GM18502 (cell line): ENCODE results near the gene REXO1.
"Not testable (repeated sequence)": the region's sequence is repeated elsewhere in the genome, so short reads cannot be mapped to it uniquely, and the experiment has no call there.

Source experiments
- ATAC-seq: cut with Tn5 transposase; IDR thresholded peaks from one replicate; pipeline ENCODE4 v1.9.1; 2021; ENCODE audit warnings: mild to moderate bottlenecking; ENCODE audit not compliant: unreplicated experiment, poor library complexity

The REXO1 gene

DNA sequence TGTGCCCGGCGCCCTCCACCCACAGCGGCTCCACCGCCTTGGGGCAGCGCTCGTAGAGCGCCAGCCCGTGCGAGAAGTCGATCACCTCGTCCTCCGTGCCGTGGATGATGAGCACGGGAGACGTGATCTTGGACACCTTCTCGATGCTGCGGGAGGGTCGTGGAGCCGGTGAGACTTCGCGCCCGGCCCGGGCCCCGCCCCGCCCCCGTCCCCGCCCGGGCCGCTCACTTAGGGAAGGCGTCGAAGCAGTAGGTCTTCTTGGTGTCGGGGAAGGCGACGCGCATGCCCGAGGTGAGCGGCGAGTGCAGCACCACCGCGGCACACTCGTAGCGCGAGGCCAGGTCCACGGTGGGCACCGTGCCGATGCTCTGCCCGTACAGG, 29.0 kb upstream of the REXO1 start:
- ATAC-seq: not testable (repeated sequence)

DNA sequence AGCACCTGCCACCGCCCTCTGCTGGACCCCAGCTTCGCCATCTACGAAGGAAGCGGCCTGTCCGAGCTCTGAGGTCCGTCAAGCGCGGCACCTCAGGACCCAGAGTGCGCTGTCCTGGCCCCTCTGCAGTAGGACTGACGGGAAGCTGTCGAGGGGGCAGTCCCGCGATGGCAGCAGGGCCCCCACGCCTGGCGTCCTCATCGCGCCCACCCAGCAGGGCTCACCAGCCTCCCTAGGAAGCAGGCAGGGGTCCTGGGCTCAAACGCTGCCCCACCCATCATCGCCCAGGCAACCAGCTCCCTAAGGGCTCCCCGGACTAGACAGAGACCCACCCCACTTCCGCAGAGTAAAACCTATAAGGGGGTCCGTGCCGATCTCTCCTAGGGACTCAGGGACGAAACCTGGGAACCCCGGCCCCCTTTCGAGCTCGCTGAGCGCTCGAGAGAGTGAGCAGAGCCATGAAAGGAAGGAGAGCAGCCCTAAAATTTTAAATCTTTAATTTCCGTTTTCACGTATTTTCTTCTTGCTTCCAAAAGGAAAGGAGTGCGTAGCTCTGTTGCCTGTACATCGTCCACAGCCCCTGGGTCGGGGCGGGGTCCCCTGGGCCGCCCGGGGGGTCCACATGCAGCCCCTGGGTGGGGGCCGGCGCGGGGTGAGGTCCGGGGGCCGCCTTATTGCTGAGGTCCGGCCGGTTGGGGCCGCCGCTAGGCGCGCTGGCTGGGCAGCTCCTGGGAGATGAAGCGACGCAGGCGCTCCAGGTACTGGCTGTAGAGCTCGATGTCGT, 28.4 kb upstream of the REXO1 start:
- peak; percentile 17 for ATAC-seq

DNA sequence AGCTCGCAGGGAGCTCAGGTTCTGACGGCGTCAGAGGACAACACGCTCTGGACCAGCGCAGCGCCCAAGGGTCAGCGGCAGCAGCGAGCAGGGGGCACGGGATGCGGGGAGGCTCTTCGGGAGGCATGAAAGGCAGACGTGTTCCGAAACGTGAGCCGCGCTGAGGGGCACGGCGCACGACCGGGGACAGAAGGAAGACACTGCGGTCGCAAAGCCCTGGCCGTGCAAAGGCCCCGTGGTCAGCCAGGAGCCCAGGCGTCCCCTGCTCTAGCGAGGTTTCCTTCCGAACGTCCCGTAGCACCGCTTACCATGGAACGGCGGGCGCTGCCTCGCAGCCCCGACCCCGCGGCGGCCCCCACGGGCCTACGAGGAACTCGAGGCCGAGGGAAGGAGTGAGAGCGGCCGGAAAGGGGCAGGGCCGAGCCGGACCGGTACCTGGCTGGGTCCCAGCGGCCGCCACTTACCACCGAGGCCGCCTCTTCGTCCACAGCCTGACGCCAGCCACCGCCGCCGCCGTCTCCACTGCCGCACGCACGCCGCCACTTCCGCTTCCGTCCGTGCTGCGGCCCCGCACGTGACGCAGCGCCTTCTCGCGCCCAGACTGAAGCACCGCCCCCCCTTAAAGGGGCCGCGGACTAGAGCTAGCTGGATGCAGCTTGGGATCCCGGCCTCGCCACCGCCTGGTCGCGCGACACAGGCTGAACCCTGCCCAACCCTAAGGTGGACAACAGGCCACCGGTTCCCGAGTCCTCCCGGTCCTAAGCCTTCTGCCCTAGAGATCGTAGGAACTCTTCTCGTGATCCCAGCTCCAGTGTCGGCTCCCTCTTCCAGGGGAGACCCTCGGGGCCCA, 27.6 kb upstream of the REXO1 start:
- ATAC-seq: peak; percentile 79

DNA sequence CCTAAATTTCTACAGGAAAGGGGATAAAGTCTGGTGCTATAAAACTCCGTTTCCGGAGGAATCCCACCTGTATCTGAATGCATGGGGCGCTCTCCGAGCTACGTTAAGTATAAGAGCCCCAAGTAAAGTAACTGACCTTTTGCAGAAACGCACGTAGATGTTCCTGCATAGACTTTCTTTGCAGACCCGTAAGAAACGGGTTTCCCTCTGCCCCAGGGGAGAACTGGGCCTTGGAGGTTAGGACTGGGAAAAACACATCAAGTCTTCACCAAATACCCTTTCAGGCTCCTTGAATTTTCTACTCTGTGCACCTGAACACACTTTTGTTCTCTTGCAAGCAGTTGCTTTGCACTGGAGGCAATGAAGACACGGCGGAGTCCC, 27.0 kb upstream of the REXO1 start:
- not testable (repeated sequence) for ATAC-seq

DNA sequence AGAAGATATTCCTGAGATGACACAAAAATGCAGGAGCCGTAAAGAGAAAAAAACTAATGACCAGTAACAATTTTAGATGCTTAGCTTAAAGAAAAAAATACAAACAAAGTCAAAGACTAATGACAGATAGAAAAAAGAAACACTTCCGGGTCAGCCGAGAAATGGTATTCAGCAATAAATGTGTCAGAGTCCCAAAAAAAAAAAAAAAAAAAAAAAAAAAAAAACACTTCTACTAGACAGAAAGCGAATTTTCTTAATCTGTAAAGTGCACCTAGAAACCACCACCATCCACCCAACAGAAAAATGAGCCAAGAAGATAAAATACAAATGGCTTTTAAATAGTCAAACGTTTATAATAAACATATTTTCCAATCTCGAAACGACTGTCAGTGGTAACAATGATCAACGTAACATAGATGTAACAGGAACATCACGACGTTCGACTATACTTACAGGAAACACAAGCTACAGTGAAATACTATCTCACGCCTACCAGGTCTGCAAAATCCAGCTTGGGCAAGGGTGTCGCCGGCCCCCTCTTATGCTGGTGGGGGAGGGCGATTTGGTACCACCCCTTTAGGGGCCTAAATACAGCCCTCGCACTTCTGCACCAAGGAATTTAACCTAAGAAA, 26.4 kb upstream of the REXO1 start:
- no peak for ATAC-seq

DNA sequence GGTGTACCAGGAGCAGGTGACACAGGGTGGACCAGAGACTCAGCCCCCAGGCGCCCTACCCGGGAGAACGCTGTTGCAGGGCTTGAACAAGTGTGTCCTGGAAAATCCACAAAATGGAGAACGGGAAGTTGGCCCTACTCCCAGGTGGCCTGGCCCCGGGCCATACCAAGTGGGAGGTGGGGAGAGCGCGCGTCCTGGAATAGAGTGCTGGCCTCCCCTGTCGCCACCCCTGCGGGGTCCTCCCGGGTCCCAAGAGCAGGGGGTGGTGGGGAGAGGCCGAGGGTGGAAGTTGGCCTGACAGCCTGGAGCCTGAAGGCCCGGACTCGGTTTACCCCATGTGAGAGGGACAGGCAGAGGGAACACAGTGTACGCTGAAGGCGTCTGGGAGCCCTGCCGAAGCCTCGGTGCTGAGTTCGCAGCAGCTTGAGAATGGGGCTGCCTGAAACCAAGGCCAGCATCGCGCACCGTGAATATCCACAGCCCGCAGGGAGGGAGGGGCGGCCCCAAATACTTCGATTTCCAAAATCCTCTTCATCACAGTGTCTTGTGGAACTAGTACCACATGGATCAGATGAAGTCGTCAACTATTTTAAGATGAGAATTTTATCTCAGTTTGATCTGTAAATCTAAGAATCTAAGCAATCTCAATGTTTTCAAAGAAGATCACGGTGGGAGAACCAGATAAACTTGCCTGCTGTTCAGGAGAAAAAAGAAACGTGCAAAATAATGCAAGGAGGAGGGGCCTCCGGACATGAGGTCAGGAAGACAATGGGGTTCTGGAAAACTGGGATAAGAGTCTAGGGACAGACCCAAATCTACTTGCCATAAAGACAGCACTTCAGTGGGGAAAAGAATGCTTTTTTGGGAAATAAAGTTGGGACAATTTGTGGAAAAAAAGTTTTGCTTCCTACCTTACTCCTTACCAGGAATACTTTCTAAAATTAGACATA, 25.5 kb upstream of the REXO1 start:
- ATAC-seq: no peak

DNA sequence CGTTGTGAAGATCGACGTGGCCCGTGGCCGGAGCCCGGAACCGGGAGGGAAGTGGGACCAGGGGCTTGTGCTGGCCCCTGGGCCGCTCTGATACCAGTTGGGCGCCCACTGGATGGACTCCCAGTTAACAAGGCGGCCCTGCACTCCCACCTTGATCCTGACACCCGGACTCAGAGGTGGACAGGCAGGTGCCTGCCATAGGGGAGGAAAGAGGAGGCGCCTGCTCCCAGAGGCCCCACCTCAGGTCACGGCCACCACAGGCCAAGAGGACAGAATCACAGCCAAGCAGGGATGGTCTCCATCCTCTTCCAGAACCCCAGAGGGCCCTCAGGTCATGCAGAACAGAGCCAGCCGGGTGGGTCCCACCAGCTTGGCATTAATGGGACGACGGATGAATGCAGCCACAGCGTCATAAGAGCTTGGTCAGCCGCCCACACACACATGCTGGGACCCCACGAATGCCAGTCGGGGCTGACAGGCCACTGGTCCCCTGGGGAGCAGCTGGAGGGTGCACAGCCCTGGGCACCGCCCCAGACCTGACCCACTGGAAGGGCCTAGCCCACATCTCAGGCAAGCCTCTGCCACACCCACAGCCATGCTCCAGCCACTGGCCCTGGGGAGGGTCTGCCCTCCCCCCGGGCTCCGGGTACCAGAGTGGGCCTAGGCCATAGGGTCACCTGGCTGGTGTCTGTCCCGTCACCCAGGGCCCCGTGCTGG, 24.7 kb upstream of the REXO1 start:
- no peak for ATAC-seq

DNA sequence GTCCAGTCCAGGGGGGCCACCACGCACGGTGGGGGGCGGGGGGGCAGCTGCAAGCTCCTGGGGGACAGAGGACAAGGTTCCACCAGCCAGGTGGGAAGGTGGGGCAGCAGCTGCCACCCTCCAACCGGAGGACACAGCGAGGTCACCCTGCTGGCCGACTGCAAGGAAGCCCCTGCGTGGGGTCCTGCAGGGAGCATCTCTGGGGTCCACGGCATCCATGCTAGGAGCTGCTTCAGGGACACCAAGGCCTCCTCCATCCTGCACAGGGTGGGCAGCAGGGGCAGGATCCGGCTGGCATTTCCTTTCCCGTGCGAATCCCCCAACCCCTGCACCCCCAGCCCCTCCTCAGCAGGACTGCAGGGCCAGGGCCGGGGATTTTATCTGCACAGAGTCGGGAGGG, 23.3 kb upstream of the REXO1 start:
- ATAC-seq: no peak

DNA sequence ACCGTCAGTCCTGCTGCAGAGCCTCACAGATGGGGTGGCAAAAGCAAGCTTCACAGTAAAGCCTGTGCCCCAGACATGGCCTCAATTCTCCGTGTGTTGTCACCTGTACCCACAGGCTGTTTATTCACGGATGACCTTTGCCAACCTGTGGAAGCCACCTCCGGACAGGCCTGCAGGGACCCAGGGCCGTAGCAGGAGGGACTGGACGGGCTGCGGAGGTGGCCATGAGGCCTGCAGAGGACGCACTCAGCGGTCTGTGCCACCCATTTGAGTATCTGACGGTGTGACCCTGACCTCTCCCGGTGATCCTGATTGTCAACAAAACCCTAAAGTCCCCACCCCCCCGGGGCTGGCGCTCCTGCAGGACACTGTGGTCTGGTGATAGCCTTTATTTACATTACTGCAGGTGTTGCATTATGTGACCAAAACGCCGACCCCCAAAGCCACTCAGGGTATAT, 22.9 kb upstream of the REXO1 start:
- no peak for ATAC-seq

DNA sequence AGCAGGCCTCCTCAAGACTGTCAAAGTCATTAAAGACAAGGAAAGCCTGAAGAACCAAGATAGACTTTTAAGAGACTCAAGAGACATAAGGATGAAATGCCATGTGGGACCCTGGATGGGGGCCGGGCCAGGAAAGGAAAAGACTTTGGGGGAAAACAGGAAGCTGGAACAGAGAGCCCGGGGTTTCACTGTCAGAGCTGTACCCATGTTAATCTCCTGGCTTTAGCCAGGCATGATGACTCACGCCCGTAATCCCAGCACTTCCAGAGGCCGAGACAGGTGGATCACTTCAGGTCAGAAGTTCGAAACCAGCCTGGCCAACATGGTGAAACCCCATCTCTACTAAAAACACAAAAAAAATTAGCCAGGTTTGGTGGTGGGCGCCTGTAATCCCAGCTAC, 20.7 kb upstream of the REXO1 start:
- no peak for ATAC-seq

DNA sequence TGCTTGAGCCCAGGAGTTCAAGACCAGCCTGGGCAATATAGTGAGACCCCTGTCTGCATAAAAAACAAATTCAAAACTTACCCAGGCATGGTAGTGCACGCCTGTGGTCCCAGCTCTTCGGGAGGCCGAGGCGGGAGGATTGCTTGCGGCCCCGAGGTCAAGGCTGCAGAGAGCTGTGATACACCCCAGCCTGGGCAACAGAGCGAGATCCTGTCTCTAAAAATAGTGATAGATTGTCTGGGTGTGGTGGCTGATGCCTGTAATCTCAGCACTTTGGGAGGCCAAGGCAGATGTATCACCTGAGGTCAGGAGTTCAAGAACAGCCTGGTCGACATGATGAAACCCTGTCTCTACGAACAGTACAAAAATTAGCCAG, 19.1 kb upstream of the REXO1 start:
- ATAC-seq: no peak

DNA sequence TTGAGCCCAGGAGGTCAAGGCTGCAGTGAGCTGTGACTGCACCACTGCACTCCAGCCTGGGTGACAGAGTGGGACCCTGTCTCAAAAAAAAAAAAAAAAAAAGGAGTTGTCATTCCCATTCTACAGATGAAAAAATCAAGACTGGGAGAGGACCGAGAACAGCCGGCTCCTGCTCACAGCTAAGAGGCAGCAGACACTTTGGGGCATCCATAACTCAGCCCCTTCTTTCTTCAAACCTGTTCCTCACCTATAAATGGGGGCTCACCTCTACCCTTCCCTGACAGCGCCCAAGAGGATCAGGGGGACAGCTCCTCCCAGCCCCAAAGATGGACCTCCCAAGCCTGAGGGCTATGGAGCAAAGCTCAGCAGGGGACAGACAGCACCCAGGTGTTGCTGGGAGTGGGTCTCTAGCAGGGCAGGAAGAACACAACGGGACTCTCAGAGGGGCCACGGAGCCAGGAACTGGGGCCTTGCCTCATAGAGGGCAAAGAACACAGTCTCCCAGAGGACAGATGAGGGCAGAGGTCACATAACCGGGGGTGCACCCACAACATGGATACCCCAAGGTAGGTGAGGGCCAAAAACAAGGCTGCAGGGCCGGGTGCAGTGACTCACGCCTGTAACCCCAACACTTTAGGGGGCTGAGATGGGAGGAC, 18.5 kb upstream of the REXO1 start:
- ATAC-seq: no peak

DNA sequence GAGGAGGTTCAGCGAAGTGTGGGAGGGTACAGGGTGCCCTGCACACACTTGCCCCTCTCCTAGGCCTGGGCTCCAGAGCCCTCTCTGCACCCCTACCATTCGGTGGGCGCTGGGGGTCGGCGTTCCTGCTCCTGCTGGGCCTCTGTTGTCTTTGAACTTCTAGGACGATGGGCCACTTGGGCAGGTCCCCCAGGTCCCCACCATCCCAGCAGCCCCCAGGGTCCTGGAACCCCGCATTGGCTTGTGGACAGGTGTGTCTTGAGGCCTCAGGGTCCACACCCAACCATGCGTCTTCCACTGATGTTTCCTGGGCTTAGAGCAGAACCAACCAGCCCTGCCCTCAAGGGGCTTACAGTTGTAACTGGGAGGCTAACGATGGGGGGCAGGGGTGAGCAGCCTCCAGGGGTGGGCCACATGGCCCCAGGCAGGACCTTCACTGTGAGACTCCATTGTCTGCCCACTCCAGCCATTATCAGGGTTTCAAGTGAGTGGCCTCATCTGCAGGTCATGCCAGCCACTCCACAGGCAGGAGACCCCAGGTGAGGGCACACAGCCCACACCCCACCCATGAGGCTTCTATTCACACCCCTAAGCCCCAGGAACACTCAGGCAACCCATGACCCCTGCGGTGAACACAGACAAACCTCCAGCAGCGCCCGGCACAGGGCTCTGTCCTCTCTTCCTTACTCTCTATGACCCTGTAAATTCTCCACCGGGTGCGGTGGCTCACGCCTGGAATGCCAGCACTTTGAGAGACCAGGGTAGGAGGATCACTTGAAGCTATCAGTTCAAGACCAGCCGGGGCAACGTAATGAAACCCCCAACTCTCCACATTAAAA, 17.1 kb upstream of the REXO1 start:
- no peak for ATAC-seq

DNA sequence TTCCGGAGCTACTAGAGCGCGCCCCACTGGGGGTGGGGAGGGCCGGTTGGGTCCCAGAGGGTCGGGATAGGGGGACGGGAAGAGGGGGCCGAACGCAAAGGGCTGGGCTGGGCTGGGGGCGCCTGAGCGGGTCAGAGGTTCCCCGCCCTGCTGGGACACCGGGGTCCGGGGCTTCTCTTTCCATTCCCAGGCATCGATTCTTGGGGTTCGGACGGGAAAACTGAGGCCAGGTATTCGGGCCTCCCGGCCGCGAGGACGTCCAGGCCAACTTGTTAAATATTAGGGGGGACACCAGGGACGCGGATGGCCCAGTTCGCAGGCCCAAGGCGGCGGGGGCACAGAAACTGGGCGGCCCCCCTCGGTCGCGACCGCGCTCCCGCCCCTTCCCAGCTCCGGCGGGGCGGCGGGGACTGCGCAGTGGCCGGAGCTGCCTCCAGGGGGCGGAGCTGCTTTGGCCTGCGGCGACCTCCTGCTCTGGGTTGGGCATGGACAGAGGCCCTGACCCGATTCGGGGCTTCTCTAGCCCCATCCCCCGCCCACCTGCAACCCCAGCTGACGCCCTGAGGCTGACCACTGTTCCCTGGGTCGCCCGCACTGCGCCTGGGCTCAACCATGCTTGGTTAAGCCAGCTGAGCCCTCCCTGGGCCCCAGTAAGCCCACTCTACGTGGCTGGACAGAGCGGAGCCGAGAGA, 16.3 kb upstream of the REXO1 start:
- ATAC-seq: no peak

DNA sequence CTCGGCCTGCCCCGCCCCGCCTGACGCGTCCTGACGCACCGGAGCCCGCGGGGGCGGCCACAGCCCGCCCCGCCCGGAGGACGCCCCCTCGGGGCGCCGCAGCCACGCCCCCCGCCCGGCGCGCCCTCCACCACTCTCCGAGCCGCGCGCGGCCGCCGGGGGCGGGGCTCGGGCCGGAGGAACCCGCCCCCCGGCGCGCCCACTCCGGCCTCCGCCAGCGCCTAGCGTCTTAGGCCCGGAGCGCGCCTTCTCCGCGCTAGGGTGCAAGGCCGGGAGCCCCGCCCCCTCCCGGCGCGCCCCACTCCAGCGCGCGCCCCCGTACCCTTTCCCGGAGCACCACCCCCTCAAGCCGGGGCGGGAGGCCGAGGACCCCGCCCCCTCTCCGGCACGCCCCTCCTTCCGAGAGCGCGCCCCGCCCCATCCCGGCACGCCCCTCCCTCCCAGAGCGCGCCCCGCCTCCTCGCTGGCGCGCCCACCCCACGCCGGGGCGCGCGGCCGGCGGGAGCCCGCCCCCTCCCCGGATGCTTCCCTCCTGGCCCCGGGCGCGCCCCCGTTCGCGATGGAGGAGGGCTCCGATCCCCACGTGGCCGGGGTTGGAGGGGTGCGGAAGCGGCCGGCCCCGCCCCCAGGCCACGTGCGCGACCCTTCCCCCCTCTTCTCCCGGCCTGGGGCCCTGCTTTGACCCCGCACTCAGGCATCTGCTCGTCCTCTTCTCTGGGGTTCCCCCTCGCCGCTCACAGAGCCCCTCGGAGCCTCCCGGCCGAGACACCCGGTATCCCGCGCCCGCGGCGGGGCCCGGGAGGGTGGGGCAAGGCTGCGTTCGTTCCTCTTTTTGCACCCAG, 15.6 kb upstream of the REXO1 start:
- peak; percentile 52 for ATAC-seq

DNA sequence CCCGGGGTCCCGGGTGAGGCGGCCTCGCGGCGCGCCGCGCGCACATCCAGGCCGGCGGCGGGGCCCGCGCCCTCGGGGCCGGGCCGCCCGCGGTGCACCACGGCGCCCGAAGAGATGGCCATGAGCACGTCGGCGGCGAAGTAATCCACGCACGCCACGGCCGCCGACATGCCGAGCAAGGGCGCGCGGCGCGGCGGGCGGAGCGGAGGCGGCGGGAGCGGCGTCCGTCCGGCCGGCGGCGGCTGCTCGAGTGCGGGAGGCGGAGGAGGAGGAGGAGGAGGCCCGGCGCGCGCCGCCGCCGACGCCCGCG, 15.0 kb upstream of the REXO1 start, which contains the start of gene KLF16:
TSS of gene KLF16 (minus strand) at position 252 of the 310 bp plus-strand sequence. CDS start at position 170, 82 bp downstream.
- no peak for ATAC-seq
